ENCODE measurements around the gene LASP1.
A peak's percentile ranks its signal among the peaks of the same experiment; 100 is the strongest.

Gene LASP1

DNA sequence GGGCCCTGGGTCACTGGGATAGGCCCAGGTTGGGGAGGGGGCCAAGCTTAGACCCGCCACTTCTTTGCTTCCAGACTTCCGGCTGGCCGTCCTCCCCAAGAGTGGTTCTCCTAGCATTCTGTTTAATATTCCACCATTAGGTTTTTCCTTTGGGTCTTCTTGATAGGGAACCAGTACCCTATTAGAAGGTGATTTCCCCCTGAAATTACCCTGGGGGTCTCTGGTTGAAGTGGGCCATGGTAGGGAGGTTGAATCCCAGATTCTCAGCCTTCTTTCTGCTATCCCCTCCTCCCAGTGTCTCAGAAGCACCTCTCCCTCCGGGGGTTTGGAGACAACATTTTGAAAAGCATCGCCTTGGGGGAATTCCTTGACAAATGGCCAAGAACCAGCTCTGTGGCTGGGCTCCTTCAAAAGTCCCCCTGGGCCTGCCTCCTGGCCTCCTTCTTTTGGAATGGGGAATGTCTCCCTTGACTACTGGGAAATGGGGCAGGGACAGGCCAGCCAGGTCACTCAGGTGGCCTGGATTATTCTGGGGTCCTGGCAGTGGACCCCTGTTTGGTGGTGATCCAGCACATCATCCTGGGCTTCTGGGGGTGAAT, 5.7 kb downstream of the LASP1 start:
- peaks cover 12% of the 10 kb centered on the region for H3K36me3 Mint-ChIP-seq (ENCODE audit: low read depth)
- H3K4me3 Mint-ChIP-seq: no peak overlapping the region
- peak overlapping the region; percentile 81 for H3K27ac Mint-ChIP-seq

DNA sequence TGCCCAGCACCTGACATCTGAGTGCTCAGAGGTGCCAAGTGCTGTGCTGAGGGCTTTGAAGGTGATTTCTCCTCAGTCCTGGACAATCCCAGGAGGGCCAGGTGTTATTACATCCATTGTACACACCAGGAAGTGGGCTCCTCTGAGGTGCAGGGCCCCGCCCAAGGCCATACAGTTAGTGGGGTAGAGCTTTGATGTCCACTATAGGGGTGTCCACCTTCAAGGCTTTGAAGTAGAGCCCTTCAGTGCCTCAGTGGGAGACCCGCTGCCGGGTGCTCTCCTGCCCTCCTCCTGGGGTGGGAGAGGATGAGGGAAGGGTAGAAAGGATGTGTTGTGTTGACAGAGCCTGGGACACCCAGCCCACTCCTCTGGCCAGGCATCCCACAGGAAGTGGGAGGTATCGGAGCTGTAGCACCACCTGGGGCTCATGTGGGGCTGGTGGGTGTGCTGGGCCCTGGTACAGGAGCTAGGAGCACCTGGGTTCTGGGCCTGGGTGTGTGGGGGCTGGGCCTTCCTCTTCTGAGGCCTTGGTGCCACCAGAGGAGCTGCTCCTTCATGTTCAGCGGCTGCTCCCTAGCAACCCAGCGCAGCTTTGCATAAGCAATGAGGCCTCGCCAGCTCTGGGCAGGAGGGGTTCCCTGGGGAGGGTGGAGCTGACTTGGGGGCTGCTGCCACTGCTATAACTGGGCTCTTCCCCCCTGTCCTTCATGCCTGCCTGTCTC, 7.4 kb downstream of the LASP1 start:
- no peaks in the 10 kb centered on the region for H3K9me3 Mint-ChIP-seq
- H3K4me1 Mint-ChIP-seq: peaks cover 95% of the 10 kb centered on the region
- no peaks in the 10 kb centered on the region for H3K27me3 Mint-ChIP-seq
- H3K27ac Mint-ChIP-seq: peak overlapping the region; percentile 60
- DNase-seq (no peak), ATAC-seq (peak; percentile 45)
- no peak overlapping the region for H3K4me3 Mint-ChIP-seq
- peaks cover 19% of the 10 kb centered on the region for H3K36me3 Mint-ChIP-seq (ENCODE audit: low read depth)

More for the DNA sequence above, 5.7 kb downstream of the LASP1 start:
- no peak for ATAC-seq
- H3K9me3 Mint-ChIP-seq: no peaks in the 10 kb centered on the region
- DNase-seq: no peak
- H3K27me3 Mint-ChIP-seq: no peaks in the 10 kb centered on the region
- H3K4me1 Mint-ChIP-seq: peaks cover 89% of the 10 kb centered on the region

- Mint-ChIP-seq H3K4me1 (peaks cover 92% of the 10 kb centered on the region), H3K36me3 (ENCODE audit: low read depth) (peaks cover 27% of the 10 kb centered on the region), H3K9me3 (no peaks in the 10 kb centered on the region), H3K27ac (peak overlapping the region; percentile 64), H3K27me3 (no peaks in the 10 kb centered on the region), H3K4me3 (no peak overlapping the region)
- DNase-seq (no peak), ATAC-seq (no peak)
Measured at GRCh38 chr17:38879878-38880665, 10.2 kb downstream of the LASP1 start.

- H3K4me3 Mint-ChIP-seq: peak overlapping the region; percentile 32
- peaks cover 94% of the 10 kb centered on the region for H3K4me1 Mint-ChIP-seq
- H3K36me3 Mint-ChIP-seq (ENCODE audit: low read depth): peaks cover 32% of the 10 kb centered on the region
- H3K27me3 Mint-ChIP-seq: no peaks in the 10 kb centered on the region
- DNase-seq (peak; percentile 70), ATAC-seq (peak; percentile 55)
- peak overlapping the region; percentile 88 for H3K27ac Mint-ChIP-seq
- no peaks in the 10 kb centered on the region for H3K9me3 Mint-ChIP-seq
Measured at GRCh38 chr17:38881600-38882191, 11.8 kb downstream of the LASP1 start.

DNA sequence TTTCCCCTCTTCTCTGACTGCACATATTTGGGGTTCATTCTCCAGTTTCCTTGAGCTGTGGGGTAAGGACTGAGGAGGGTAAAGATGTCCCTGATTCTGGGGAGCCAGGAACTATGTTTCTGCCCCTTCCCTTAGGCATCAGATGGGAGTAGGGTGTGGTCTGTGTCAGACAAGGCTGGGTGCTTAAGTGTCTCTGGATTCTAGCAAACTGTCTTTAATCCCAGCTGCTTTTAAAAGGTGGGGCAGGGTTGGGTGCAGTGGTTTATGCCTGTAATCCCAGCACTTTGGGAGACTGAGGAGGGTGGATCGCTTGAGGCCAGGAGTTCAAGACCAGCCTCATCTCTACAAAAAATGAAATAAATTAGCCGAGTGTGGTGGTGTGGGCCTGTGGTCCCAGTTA, 13.0 kb downstream of the LASP1 start:
- Mint-ChIP-seq H3K9me3 (no peaks in the 10 kb centered on the region), H3K27ac (peak overlapping the region; percentile 90), H3K4me1 (peaks cover 94% of the 10 kb centered on the region), H3K4me3 (no peak overlapping the region), H3K27me3 (no peaks in the 10 kb centered on the region), H3K36me3 (ENCODE audit: low read depth) (peaks cover 32% of the 10 kb centered on the region)
- DNase-seq: no peak
- no peak for ATAC-seq

DNA sequence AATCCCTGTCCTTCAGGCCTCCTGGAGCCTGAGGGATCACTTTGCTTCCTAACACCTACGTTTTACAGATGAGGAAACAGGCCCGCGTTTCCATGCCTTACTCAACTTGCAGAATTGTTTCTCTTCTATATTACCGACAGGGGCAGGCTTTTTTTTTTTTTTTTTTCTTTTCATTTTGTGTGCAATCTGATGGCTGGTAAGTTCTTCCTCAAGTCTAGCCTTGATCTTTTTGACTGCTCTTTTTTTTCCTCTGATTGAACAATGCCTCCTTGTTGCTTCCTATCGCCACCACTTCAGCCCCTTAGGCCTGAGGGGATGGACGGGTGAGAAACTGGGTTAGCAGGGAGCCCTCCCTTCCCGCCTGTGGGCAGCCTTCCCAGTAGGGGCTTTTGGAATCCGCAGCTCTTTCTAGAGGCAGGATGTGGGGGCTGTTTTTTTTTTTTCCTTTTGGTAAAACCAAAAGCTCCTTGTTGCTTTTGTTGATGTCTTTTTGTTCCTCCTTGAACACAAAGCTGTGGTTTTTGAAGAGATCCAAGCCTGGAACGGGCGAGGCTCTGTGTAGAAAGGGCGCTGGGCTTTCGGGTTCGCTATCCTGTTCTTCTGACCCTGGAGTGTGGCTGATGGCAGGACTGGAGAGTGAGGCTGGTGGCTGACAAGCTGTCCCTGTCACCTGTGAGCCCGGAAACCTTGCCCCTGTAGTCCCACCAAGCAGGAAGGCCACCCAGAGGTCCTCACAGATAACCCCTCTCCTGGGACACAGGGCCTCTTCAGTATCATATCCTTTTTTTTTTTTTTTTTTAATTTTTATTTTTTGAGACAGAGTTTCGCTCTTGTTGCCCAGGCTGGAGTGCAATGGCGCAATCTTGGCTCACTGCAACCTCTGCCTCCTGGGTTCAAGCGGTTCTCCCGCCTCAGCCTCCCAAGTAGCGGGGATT, 14.0 kb downstream of the LASP1 start:
- Mint-ChIP-seq H3K4me1 (peaks cover 86% of the 10 kb centered on the region), H3K36me3 (ENCODE audit: low read depth) (peaks cover 31% of the 10 kb centered on the region), H3K27me3 (no peaks in the 10 kb centered on the region), H3K4me3 (peak overlapping the region; percentile 72), H3K27ac (peak overlapping the region; percentile 90), H3K9me3 (no peaks in the 10 kb centered on the region)
- DNase-seq (no peak), ATAC-seq (peak; percentile 18)

- H3K36me3 Mint-ChIP-seq (ENCODE audit: low read depth): peaks cover 33% of the 10 kb centered on the region
- DNase-seq (no peak), ATAC-seq (no peak)
- H3K4me3 Mint-ChIP-seq: no peak overlapping the region
- peak overlapping the region; percentile 75 for H3K27ac Mint-ChIP-seq
- H3K27me3 Mint-ChIP-seq: no peaks in the 10 kb centered on the region
- peaks cover 87% of the 10 kb centered on the region for H3K4me1 Mint-ChIP-seq
- H3K9me3 Mint-ChIP-seq: no peaks in the 10 kb centered on the region
Measured at GRCh38 chr17:38885044-38885727, 15.3 kb downstream of the LASP1 start.

DNA sequence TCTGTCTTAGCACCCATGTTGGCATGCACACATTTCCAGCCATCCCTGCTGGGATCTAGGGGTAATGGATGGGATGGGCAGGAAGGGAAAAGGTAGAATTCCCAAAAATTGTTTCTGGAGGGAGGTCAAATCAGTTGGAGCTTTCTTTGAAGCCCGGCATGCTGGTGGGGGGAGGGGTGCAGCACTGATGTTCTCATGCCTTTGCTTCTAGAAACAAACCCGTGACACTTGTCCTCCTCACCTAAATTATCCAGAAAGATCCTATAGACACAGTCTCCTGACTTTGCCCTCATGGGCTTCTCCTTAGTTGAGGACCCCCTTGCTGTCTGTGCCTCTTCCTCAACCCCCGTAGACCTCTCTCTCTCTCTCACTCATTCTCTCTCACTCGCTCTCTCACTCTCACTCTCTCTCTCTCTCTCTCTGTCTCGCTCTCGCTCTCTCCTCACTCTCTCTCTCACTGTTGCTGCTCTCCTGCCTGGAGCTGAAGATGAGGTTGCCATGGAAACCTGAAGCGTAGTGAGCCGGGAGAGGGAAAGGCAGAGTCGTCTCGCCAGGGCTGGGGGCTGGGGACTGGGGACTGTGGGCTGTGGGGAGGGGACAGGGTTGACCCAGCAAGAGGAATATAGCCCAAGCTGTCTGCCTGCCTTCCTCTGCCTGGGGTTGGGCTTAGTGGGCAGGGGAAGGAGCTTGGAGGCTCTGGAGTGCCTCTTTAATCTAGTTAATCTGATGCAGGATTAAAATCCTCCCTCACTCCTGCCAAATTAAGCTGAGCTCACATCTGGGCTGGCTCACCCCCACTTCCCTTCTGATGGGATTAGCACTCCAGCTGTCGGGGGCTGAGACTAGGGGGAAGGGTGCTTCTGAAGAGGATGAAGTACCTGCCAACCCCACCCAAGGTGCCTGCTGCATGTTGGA, 16.1 kb downstream of the LASP1 start:
- Mint-ChIP-seq H3K27ac (peak overlapping the region; percentile 75), H3K27me3 (no peaks in the 10 kb centered on the region), H3K9me3 (no peaks in the 10 kb centered on the region), H3K36me3 (ENCODE audit: low read depth) (peaks cover 32% of the 10 kb centered on the region), H3K4me3 (peak overlapping the region; percentile 28), H3K4me1 (peaks cover 87% of the 10 kb centered on the region)
- ATAC-seq (no peak), DNase-seq (no peak)

- no peak for DNase-seq
- Mint-ChIP-seq H3K36me3 (ENCODE audit: low read depth) (peaks cover 26% of the 10 kb centered on the region), H3K4me1 (peaks cover 87% of the 10 kb centered on the region), H3K4me3 (no peak overlapping the region), H3K27me3 (no peaks in the 10 kb centered on the region), H3K27ac (no peak overlapping the region), H3K9me3 (no peaks in the 10 kb centered on the region)
- no peak for ATAC-seq
Measured at GRCh38 chr17:38886643-38887010, 16.8 kb downstream of the LASP1 start.

DNA sequence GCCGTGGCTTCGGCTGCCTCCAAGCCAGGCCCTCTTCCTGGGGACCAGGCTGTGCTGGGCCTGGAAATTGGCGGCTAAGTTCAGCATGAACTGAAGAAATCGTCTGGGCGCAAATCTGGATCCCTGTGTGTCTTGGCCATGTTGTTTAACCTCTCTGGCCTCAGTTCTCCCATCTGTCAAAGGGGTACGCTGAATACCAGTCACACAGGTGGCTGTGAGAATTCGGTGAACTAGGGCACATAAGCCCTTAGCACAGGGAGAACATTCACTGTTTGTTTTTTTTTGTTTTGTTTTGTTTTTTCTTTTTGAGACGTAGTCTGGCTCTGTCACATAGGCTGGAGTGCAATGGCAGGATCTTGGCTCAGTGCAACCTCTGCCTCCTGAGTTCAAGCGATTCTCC, 19.0 kb downstream of the LASP1 start:
- no peak overlapping the region for H3K4me3 Mint-ChIP-seq
- ATAC-seq: no peak
- H3K27ac Mint-ChIP-seq: no peak overlapping the region
- peaks cover 86% of the 10 kb centered on the region for H3K4me1 Mint-ChIP-seq
- H3K9me3 Mint-ChIP-seq: no peaks in the 10 kb centered on the region
- peaks cover 21% of the 10 kb centered on the region for H3K36me3 Mint-ChIP-seq (ENCODE audit: low read depth)
- H3K27me3 Mint-ChIP-seq: no peaks in the 10 kb centered on the region
- no peak for DNase-seq

DNA sequence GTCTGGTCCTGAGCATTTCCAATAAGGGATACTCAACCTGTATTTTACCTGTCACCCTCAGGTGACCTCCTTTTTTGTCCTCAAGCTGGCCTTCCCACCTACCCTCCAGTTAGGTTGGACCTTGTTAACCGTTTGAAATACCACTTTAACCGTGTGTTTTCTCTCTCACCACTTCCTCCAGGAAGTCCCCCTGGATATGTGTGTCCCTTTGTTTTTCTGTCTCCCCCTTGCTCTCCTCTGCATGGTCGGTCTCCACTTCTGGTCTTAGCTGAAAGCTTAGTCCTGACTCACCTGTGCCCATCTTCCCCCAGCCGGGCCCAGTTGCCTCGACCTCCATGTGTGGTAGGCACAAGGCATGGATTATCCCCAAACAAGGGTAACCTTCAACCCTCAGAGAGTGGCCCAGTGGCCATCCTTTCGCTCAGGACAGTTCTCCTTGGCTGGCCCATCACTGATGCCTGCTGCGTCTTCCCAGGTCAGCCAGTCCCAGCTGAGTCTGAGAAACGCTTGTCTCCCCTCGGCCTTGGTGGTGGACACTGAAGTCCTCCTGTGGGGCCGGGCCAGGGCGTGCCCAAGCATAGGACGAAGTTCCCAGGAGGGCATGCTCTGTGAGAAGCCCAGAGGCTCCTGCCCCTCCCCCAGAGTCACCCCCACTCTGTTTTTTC, 20.0 kb downstream of the LASP1 start:
- Mint-ChIP-seq H3K36me3 (ENCODE audit: low read depth) (peaks cover 22% of the 10 kb centered on the region), H3K27ac (peak overlapping the region; percentile 80), H3K27me3 (no peaks in the 10 kb centered on the region), H3K4me1 (peaks cover 90% of the 10 kb centered on the region), H3K4me3 (peak overlapping the region; percentile 24), H3K9me3 (no peaks in the 10 kb centered on the region)
- ATAC-seq (no peak), DNase-seq (no peak)

GRCh38 chr17:38890410-38890746, 20.5 kb downstream of the LASP1 start:
- no peak for DNase-seq
- peak overlapping the region; percentile 80 for H3K27ac Mint-ChIP-seq
- ATAC-seq: peak; percentile 9
- peaks cover 19% of the 10 kb centered on the region for H3K36me3 Mint-ChIP-seq (ENCODE audit: low read depth)
- peak overlapping the region; percentile 24 for H3K4me3 Mint-ChIP-seq
- H3K27me3 Mint-ChIP-seq: no peaks in the 10 kb centered on the region
- H3K4me1 Mint-ChIP-seq: peaks cover 86% of the 10 kb centered on the region
- H3K9me3 Mint-ChIP-seq: no peaks in the 10 kb centered on the region
